ENCODE data around the gene CCL5.

CCL5 gene

GRCh38 chr17:35841101-35841500 lies 39.1 kb downstream of the CCL5 start:
- H3K9me2 ChIP-seq (ENCODE audit: low read depth, low read length), result no peaks in the 10 kb centered on the region
- TF ChIP-seq EZH2 (IDR thresholded peaks at IDR 0.05; ENCODE audit: borderline replicate concordance, low read length), result no peak
- TF ChIP-seq, protein P1, sequence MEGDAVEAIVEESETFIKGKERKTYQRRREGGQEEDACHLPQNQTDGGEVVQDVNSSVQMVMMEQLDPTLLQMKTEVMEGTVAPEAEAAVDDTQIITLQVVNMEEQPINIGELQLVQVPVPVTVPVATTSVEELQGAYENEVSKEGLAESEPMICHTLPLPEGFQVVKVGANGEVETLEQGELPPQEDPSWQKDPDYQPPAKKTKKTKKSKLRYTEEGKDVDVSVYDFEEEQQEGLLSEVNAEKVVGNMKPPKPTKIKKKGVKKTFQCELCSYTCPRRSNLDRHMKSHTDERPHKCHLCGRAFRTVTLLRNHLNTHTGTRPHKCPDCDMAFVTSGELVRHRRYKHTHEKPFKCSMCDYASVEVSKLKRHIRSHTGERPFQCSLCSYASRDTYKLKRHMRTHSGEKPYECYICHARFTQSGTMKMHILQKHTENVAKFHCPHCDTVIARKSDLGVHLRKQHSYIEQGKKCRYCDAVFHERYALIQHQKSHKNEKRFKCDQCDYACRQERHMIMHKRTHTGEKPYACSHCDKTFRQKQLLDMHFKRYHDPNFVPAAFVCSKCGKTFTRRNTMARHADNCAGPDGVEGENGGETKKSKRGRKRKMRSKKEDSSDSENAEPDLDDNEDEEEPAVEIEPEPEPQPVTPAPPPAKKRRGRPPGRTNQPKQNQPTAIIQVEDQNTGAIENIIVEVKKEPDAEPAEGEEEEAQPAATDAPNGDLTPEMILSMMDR (IDR thresholded peaks at IDR 0.05; ENCODE audit: low read length), result no peak
- no peak overlapping the region for H2AFZ ChIP-seq (ENCODE audit: low read length)
- no peaks in the 10 kb centered on the region for H3K4me1 ChIP-seq (ENCODE audit: insufficient read depth, low read length, severe bottlenecking)
- H3K36me3 ChIP-seq (ENCODE audit: insufficient read depth, low read length), result peaks cover 95% of the 10 kb centered on the region
- no peaks in the 10 kb centered on the region for H3K9me3 ChIP-seq (ENCODE audit: low read length)
- no peaks in the 10 kb centered on the region for H3K79me2 ChIP-seq (ENCODE audit: insufficient read depth, low read length)
- no peak overlapping the region for H3K4me3 ChIP-seq (ENCODE audit: low read depth, low read length, poor library complexity, severe bottlenecking)
- H3K27ac ChIP-seq (ENCODE audit: low read depth, low read length, poor library complexity, severe bottlenecking), result no peak overlapping the region
- H3K27me3 ChIP-seq (ENCODE audit: insufficient read depth, low read length), result no peaks in the 10 kb centered on the region
- H4K20me1 ChIP-seq (ENCODE audit: insufficient read depth, low read length), result no peaks in the 10 kb centered on the region; the same call in 1 of the 2 replicates
- H3F3A ChIP-seq (ENCODE audit: insufficient read depth, low read length), result no peaks in the 10 kb centered on the region; the same call in 1 of the 2 replicates
- no peak overlapping the region for H3K4me2 ChIP-seq (ENCODE audit: low read length)
- H3K9ac ChIP-seq (ENCODE audit: low read length), result no peak overlapping the region

DNA sequence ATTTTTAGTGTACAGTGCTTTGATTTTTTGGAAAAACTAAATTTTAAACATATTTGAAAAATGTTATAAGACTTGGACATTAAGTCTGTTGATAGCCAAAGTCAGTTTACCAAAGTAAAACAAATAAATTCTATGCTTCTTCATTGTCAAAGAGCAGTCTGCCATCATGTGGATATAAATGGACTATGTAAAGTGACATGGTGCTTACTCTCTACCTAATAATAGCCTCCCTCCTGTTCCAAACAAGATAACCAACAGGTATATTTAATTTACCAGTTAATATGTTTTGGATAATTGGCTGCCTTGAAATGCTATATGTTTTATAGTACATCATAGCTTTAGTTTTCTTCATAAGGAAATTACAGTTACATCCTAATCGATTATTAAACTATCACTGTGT lies 55.0 kb downstream of the CCL5 start:
- no peak overlapping the region for H2AFZ ChIP-seq (ENCODE audit: low read length)
- H3K9ac ChIP-seq (ENCODE audit: low read length), result no peak overlapping the region
- H3K9me2 ChIP-seq (ENCODE audit: low read depth, low read length), result no peaks in the 10 kb centered on the region
- H3K36me3 ChIP-seq (ENCODE audit: insufficient read depth, low read length), result peaks cover 89% of the 10 kb centered on the region
- no peaks in the 10 kb centered on the region; the same call in 1 of the 2 replicates for H4K20me1 ChIP-seq (ENCODE audit: insufficient read depth, low read length)
- H3K4me1 ChIP-seq (ENCODE audit: insufficient read depth, low read length, severe bottlenecking), result no peaks in the 10 kb centered on the region
- no peaks in the 10 kb centered on the region for H3K9me3 ChIP-seq (ENCODE audit: low read length)
- TF ChIP-seq, protein P1 (IDR thresholded peaks at IDR 0.05; ENCODE audit: low read length), result no peak
- TF ChIP-seq EZH2 (IDR thresholded peaks at IDR 0.05; ENCODE audit: borderline replicate concordance, low read length), result no peak
- no peaks in the 10 kb centered on the region for H3K27me3 ChIP-seq (ENCODE audit: insufficient read depth, low read length)
- H3K4me3 ChIP-seq (ENCODE audit: low read depth, low read length, poor library complexity, severe bottlenecking), result no peak overlapping the region
- no peaks in the 10 kb centered on the region for H3F3A ChIP-seq (ENCODE audit: insufficient read depth, low read length)
- no peak overlapping the region for H3K4me2 ChIP-seq (ENCODE audit: low read length)
- peaks cover 1% of the 10 kb centered on the region; the same call in 1 of the 2 replicates for H3K79me2 ChIP-seq (ENCODE audit: insufficient read depth, low read length)
- H3K27ac ChIP-seq (ENCODE audit: low read depth, low read length, poor library complexity, severe bottlenecking), result no peak overlapping the region
